NT2/D1 (cell line): ENCODE results near the gene PLA2G2F.

Source experiments
- YY1 ChIP-seq: IDR thresholded peaks from 2 replicates; pipeline ENCODE4 v1.6.1; 2011; ENCODE audit not compliant: insufficient read length, insufficient read depth
- ZNF274 ChIP-seq: IDR thresholded peaks from 2 replicates; pipeline ENCODE4 v1.6.1; 2011; ENCODE audit warnings: mild to moderate bottlenecking, low read depth, low read length

DNA sequence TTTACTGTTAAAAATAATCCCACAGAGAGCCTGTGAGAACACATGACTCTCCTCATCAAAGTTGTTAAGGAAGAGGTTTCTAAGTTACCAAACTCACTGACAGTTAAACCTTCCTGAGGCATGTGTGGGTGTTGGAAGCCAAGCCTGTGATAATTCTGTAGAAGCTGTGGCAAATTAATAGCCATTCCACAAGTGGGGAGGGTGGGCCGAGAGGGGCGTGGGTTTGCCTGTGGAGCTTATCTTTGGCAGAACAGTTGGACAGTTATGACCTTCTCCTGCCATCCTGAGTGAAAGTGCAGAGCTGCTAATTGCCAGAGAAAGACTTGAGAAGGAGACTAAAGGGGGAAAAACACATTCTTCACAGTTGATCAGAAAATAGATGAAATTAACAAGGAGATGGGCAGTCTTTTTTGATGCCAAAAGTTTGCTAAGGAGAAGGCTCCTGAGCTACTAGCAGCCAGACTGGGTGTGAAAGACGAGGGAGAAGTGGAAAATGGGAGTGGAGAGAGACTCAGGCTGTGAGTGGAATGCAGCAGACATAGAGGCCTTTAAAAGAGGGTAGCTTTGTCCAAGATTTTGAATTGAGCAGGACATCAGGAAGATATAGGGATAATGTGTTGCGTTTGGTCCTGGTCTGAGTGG, 48.8 kb downstream of the PLA2G2F start:
- TF ChIP-seq YY1: no peak
- no peak for TF ChIP-seq ZNF274
